Activated T-cell treated with anti-CD3 and anti-CD28 coated beads, Interleukin-2, amount 50 U/mL, for 4 hours (primary cell): ENCODE data around the gene CLCF1. TPM values are rescaled to one million over a fixed set of nuclear protein-coding genes. Genes with fewer than 3 reads are reported as not detected.
A peak's percentile ranks its signal among the peaks of the same experiment; 100 is the strongest.

Experiments used
- ATAC-seq, 2 donors: fragments of 200-7000 bp; cut with Tn5 transposase; one replicate each; pipeline ENCODE4 v1.10.0; 2021
- DNase-seq: peaks from one replicate; pipeline ENCODE4 v3.0.0-alpha.2; 2020
- H3K27me3 Mint-ChIP-seq: one replicate; pipeline ENCODE4 v1.8.0; 2021; ENCODE audit warnings: low read depth, mixed read lengths
- H3K36me3 Mint-ChIP-seq: one replicate; pipeline ENCODE4 v1.8.0; 2022; ENCODE audit warnings: mixed read lengths; ENCODE audit not compliant: insufficient read depth
- H3K4me1 Mint-ChIP-seq: one replicate; pipeline ENCODE4 v1.8.0; 2021; ENCODE audit warnings: low read depth, mixed read lengths
- H3K4me3 Mint-ChIP-seq: one replicate; pipeline ENCODE4 v1.8.0; 2021; ENCODE audit warnings: mild to moderate bottlenecking, moderate library complexity, mixed read lengths
- H3K9me3 Mint-ChIP-seq: one replicate; pipeline ENCODE4 v1.8.0; 2021; ENCODE audit warnings: mixed read lengths
- total RNA-seq, 3 donors: library from RNA; stranded (reverse); gene quantifications; one replicate each; pipeline ENCODE4 v1.2.1, GENCODE V29; 2021

The CLCF1 gene
- total RNA-seq, 3 donors from 2014 or later, result 0.56 to 1.5 (median 1.4) TPM

GRCh38 chr11:67393437-67393836 is 20.0 kb upstream of the CLCF1 start:
- Mint-ChIP-seq H3K4me3 (peak overlapping the region; percentile 92), H3K9me3 (no peaks in the 10 kb centered on the region), H3K36me3 (peaks cover 8% of the 10 kb centered on the region), H3K27me3 (no peaks in the 10 kb centered on the region), H3K4me1 (peaks cover 52% of the 10 kb centered on the region)
- ATAC-seq (no peak), DNase-seq (no peak)

GRCh38 chr11:67392183-67392715 is 18.9 kb upstream of the CLCF1 start:
- ATAC-seq, result no peak
- no peak for DNase-seq
- Mint-ChIP-seq H3K27me3 (no peaks in the 10 kb centered on the region), H3K4me1 (peaks cover 40% of the 10 kb centered on the region), H3K4me3 (peak overlapping the region; percentile 92), H3K36me3 (peaks cover 2% of the 10 kb centered on the region), H3K9me3 (no peaks in the 10 kb centered on the region)

DNA sequence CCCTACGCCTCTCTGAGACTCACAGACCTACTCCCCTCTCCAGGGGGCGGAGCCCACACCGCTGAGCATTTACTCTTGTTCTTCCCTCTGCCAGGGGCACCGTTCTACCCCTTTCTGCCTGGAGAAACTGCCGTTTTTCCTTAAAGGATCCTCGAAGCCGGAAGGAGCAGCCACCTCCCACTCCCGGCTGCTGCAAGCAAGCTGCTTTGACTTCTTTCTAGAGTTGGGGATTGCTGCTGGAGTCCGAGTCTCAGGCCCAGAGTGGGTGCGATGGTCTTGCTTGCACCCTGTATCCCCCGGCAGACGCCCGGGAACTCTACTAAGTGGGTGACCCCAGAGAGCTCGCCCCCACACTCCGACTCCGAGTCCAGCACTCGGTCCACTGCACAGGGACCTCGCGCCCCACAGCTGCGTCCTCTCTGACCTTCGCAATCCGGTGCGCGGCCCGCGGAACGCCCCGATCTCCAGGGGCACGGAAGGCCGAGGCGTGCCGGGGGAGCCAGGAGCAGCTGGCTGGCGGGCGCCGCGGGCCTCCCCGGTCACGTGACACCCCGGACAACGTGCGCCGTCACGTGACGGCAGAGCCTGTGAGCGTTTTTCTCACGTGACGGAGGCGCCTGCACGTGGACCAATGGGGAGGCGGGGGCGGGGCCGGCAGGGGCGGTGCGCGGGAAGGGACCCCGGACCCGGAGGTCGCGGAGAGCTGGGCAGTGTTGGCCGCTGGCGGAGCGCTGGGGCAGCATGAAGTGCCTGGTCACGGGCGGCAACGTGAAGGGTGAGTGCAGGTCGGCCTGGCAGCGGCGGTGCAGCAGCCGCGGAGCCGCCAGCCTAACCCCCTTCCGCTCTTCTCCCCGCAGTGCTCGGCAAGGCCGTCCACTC is 18.1 kb upstream of the CLCF1 start, which contains the start of gene RAD9A:
TSS of gene RAD9A (plus strand) at position 683 of the 879 bp plus-strand sequence. CDS start at position 742, 59 bp downstream.
- ATAC-seq (peak; percentile 85 to 86), DNase-seq (peak; percentile 89)
- peaks cover 35% of the 10 kb centered on the region for H3K4me1 Mint-ChIP-seq
- H3K36me3 Mint-ChIP-seq, result peaks cover 2% of the 10 kb centered on the region
- H3K9me3 Mint-ChIP-seq, result no peaks in the 10 kb centered on the region
- no peaks in the 10 kb centered on the region for H3K27me3 Mint-ChIP-seq
- H3K4me3 Mint-ChIP-seq, result peak within 1 kb of the TSS; percentile 92

- H3K9me3 Mint-ChIP-seq, result no peaks in the 10 kb centered on the region
Measured at GRCh38 chr11:67390947-67391303, 17.5 kb upstream of the CLCF1 start.

GRCh38 chr11:67389477-67389876 is 16.1 kb upstream of the CLCF1 start:
- Mint-ChIP-seq H3K4me3 (peak overlapping the region; percentile 64), H3K4me1 (peaks cover 32% of the 10 kb centered on the region), H3K36me3 (peaks cover 2% of the 10 kb centered on the region), H3K27me3 (no peaks in the 10 kb centered on the region), H3K9me3 (no peaks in the 10 kb centered on the region)
- ATAC-seq, result peak in 1 of 2 donors; percentile 19
- peak; percentile 54 for DNase-seq

More at GRCh38 chr11:67390947-67391303, 17.5 kb upstream of the CLCF1 start:
- no peak for ATAC-seq
- Mint-ChIP-seq H3K36me3 (peaks cover 2% of the 10 kb centered on the region), H3K27me3 (no peaks in the 10 kb centered on the region), H3K4me3 (peak overlapping the region; percentile 92), H3K4me1 (peaks cover 32% of the 10 kb centered on the region)
- DNase-seq, result no peak

GRCh38 chr11:67387518-67387917 is 14.1 kb upstream of the CLCF1 start:
- no peak overlapping the region for H3K4me3 Mint-ChIP-seq
- no peak for DNase-seq
- no peaks in the 10 kb centered on the region for H3K27me3 Mint-ChIP-seq
- H3K9me3 Mint-ChIP-seq, result no peaks in the 10 kb centered on the region
- no peaks in the 10 kb centered on the region for H3K36me3 Mint-ChIP-seq
- no peak for ATAC-seq
- peaks cover 19% of the 10 kb centered on the region for H3K4me1 Mint-ChIP-seq

DNA sequence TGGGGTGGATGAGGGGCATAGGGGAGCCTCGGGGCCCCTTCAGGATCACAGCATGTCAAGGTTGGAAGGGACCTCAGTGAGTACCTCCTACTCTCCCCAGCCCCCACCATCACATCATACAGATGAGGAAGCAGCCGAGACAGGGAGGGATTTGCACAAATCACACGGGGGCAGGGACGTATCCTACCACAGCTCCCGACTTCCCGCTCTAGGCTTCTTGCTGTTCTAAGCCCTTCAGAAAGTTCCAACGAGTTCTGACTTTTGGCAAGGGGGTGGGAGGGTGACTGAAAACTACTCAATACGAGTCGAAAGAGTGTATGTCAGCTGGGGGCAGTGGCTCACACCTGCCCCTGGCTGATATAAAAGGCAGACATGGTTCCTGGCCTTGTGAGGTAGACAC is 13.7 kb upstream of the CLCF1 start:
- no peaks in the 10 kb centered on the region for H3K36me3 Mint-ChIP-seq

DNA sequence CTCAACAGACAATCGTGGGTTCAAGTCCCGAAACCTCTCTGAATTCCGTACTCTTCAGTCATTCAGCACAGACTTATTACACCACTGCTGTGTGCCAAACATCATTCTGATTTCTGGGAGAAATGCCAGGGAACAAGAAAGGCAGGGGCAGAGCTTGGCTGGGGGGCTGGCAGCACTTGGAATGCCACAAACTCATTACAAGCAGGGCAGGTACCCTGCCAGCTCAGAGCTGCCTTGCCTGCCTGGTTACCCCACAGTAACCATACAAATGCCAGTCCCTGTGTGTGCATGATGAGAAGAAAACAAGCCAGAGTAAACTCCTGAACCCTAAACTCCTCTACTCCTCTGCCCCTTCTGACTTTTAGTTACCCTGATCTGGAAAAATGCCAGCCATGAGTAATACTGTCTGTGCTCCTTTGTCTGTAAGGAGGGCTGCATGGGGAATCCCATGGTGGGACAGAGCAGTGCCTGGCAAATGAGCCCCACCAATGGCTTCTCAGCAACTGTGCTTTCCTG is 11.5 kb upstream of the CLCF1 start:
- ATAC-seq, result no peak
- H3K9me3 Mint-ChIP-seq, result no peaks in the 10 kb centered on the region
- no peak for DNase-seq
- no peaks in the 10 kb centered on the region for H3K27me3 Mint-ChIP-seq
- no peak overlapping the region for H3K4me3 Mint-ChIP-seq
- H3K36me3 Mint-ChIP-seq, result no peaks in the 10 kb centered on the region
- H3K4me1 Mint-ChIP-seq, result peaks cover 13% of the 10 kb centered on the region

More for the DNA sequence above, 13.7 kb upstream of the CLCF1 start:
- Mint-ChIP-seq H3K4me1 (peaks cover 18% of the 10 kb centered on the region), H3K27me3 (no peaks in the 10 kb centered on the region), H3K4me3 (no peak overlapping the region), H3K9me3 (no peaks in the 10 kb centered on the region)
- no peak for ATAC-seq
- DNase-seq, result no peak

GRCh38 chr11:67382276-67383136 is 9.1 kb upstream of the CLCF1 start:
- H3K36me3 Mint-ChIP-seq, result no peaks in the 10 kb centered on the region
- no peaks in the 10 kb centered on the region for H3K27me3 Mint-ChIP-seq
- no peaks in the 10 kb centered on the region for H3K9me3 Mint-ChIP-seq
- peaks cover 5% of the 10 kb centered on the region for H3K4me1 Mint-ChIP-seq
- DNase-seq (peak; percentile 83), ATAC-seq (peak; percentile 94)
- no peak overlapping the region for H3K4me3 Mint-ChIP-seq

- Mint-ChIP-seq H3K9me3 (no peaks in the 10 kb centered on the region), H3K4me3 (no peak overlapping the region), H3K27me3 (no peaks in the 10 kb centered on the region), H3K36me3 (no peaks in the 10 kb centered on the region), H3K4me1 (peaks cover 5% of the 10 kb centered on the region)
- no peak for ATAC-seq
- no peak for DNase-seq
Measured at GRCh38 chr11:67381244-67381972, 8.0 kb upstream of the CLCF1 start.

DNA sequence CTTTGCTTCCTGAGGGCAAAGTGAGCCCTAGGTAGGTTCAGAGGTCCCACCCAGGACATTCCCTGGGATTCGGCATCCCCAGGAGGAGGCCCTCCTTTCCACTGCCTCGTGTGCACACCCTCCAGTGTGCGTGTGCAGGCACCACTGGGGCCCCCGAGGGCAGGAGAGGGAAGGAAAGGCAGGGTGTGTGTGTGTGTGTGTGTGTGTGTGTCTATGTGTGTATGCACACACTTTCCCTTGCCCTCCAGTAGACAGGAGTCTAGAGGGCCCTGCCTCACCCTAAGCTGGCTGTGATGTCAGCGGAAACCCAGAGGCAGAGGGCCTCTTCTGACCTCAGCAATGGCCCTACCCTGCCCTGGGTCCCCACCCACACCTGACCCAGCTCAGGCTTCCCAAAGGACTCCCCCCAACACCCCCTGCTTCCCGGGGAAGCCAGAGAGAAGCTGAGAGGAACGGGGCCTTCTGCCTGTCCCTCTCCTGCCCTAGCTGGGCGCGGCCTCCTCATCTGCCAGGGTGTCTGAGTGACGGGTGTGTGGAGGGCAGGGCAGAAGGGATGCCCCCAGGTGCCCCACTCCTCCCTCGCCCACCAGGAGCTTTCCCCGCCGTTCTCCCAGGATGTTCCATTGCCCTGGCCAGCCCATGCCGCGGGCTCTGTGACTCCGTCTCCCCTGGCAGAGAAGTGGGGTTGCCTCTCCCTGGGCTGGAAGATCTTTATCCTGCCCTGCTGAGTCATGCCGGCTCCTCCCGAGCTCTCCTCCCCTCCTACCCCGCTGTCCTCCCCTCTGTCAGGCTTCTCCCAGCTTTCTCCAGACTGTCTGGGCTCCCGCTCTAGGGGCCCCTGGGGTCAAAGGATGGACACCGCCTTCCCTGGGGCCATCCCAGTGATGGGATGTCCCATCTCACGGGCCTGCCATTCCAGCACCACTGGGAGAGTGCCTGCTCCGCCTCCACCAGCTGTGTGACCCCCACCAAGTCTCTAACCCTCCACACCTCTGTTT is 6.0 kb upstream of the CLCF1 start:
- Mint-ChIP-seq H3K36me3 (no peaks in the 10 kb centered on the region), H3K9me3 (no peaks in the 10 kb centered on the region), H3K4me3 (no peak overlapping the region), H3K4me1 (peaks cover 13% of the 10 kb centered on the region), H3K27me3 (peaks cover 6% of the 10 kb centered on the region)
- ATAC-seq (no peak), DNase-seq (no peak)

DNA sequence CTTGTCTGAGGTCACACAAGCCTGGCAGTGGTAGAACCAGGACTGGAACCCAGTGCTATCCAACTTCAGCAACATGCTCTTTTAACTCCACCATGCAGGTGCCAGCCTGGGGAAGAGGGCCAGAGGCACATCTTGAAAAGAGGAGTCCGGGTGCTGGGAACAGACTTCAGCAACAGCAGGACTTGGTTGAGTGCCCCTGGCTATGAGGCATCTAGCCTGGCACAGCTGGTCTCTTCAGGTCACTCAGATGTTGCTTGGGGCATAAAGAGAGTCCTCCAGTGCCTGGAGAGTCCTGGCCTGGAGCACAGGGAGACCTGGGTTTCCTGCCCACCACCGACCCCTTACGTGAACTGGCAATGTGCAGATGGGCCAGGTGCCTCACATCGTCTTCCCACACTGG is 5.1 kb upstream of the CLCF1 start:
- Mint-ChIP-seq H3K4me1 (peaks cover 18% of the 10 kb centered on the region), H3K27me3 (peaks cover 6% of the 10 kb centered on the region), H3K4me3 (no peak overlapping the region), H3K36me3 (no peaks in the 10 kb centered on the region), H3K9me3 (no peaks in the 10 kb centered on the region)
- ATAC-seq (no peak), DNase-seq (no peak)
